Loucy (cell line): ENCODE results near the gene WNT2B.
"Not testable (repeated sequence)": the region's sequence is repeated elsewhere in the genome, so short reads cannot be mapped to it uniquely, and the experiment has no call there.

Source experiments
- H2AFZ ChIP-seq: fragments of 200-600 bp; sonication (generic); 2 replicates; pipeline ENCODE4 v1.6.0; 2016; ENCODE audit warnings: antibody characterized with exemption, mild to moderate bottlenecking, low read length, moderate library complexity
- H3F3A ChIP-seq: fragments of 200-600 bp; 2 replicates; pipeline ENCODE4 v1.6.0; 2016; ENCODE audit warnings: antibody characterized with exemption, low read depth, mild to moderate bottlenecking
- H3K27me3 ChIP-seq: fragments of 200-600 bp; sonication (generic); 2 replicates; pipeline ENCODE4 v1.6.1; 2014; ENCODE audit warnings: low read length, mild to moderate bottlenecking; ENCODE audit not compliant: insufficient read depth, poor library complexity, severe bottlenecking
- H3K36me3 ChIP-seq: fragments of 200-600 bp; sonication (generic); 2 replicates; pipeline ENCODE4 v1.6.1; 2016; ENCODE audit warnings: low read length; ENCODE audit not compliant: insufficient read depth
- H3K4me1 ChIP-seq: fragments of 200-600 bp; sonication (generic); 2 replicates; pipeline ENCODE4 v1.5.1; 2014; ENCODE audit warnings: low read length, mild to moderate bottlenecking; ENCODE audit not compliant: insufficient read depth, poor library complexity, severe bottlenecking
- H3K4me2 ChIP-seq: fragments of 200-600 bp; sonication (generic); 2 replicates; pipeline ENCODE4 v1.6.0; 2014; ENCODE audit warnings: antibody characterized with exemption, low read length, low read depth, mild to moderate bottlenecking; ENCODE audit not compliant: poor library complexity, severe bottlenecking
- H3K4me3 ChIP-seq: fragments of 200-600 bp; sonication (generic); 2 replicates; pipeline ENCODE4 v1.5.1; 2014; ENCODE audit warnings: low read length, mild to moderate bottlenecking, mixed read lengths; ENCODE audit not compliant: poor library complexity, severe bottlenecking
- H3K79me2 ChIP-seq: fragments of 200-600 bp; sonication (generic); 2 replicates; pipeline ENCODE4 v1.6.1; 2014; ENCODE audit warnings: low read length; ENCODE audit not compliant: insufficient read depth
- H3K9ac ChIP-seq: fragments of 200-600 bp; sonication (generic); 2 replicates; pipeline ENCODE4 v1.6.0; 2014; ENCODE audit warnings: mild to moderate bottlenecking, low read depth, low read length, moderate library complexity; ENCODE audit not compliant: poor library complexity, severe bottlenecking
- H3K9me2 ChIP-seq: fragments of 200-600 bp; sonication (generic); replicated peaks from 2 replicates; pipeline ENCODE4 v1.6.1; 2016; ENCODE audit warnings: low read depth, low read length, mixed read lengths
- H3K9me3 ChIP-seq: fragments of 200-600 bp; sonication (generic); 2 replicates; pipeline ENCODE4 v1.6.1; 2014; ENCODE audit warnings: mild to moderate bottlenecking, antibody characterized with exemption, low read length, low read depth; ENCODE audit not compliant: insufficient read depth
- H4K20me1 ChIP-seq: fragments of 200-600 bp; sonication (generic); 2 replicates; pipeline ENCODE4 v1.6.0; 2014; ENCODE audit warnings: antibody characterized with exemption, low read length, mild to moderate bottlenecking; ENCODE audit not compliant: insufficient read depth, poor library complexity, severe bottlenecking
- EZH2phosphoT487 ChIP-seq: fragments of 200-600 bp; IDR thresholded peaks from 2 replicates; pipeline ENCODE4 v1.6.1; 2018; ENCODE audit warnings: antibody characterized with exemption, mild to moderate bottlenecking, moderate library complexity, borderline replicate concordance
- TF ChIP-seq, protein P1 (sequence below): fragments of 200-600 bp; sonication (generic); conservative IDR thresholded peaks from 2 replicates; pipeline ENCODE4 v1.5.1; 2014; ENCODE audit warnings: mild to moderate bottlenecking, antibody characterized with exemption, low read length

The WNT2B gene

DNA sequence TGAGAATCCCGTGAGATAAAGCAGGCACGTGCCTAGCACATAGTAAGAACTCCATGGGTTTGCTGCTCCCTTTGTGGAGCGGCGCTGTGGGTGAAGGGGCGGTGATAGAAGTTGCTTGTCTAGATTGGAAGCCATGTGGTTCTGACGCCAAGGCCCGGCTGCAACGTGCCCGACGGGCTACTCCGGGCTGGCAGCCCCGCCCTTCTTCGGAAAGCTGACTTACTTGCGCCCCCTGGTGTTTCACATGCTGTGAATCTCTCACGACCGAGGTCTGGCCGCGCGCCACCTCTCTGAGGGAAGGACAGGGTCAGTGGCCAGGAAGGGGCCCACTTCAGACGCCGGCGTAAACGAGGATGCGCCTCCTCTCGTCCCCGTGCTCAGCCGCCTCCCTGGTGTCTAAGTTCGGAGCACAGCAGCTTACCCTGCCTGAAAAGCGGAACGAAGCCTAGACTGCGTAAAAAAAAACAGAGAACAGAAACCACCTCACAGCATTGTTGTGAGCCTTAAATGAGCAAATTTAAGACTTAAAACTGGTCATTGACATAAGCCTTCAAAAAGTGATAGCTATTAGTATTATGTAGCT lies 42.6 kb upstream of the WNT2B start:
- Histone ChIP-seq H3K4me3 (peak overlapping the region; percentile 61), H3K9ac (peak overlapping the region; percentile 44)

GRCh38 chr1:112470324-112470723 lies 38.4 kb upstream of the WNT2B start:
- H3K9me2 ChIP-seq, H3F3A ChIP-seq, H3K4me2 ChIP-seq, H3K9me3 ChIP-seq, H4K20me1 ChIP-seq, H2AFZ ChIP-seq, H3K9ac ChIP-seq, H3K36me3 ChIP-seq, H3K4me1 ChIP-seq, H3K4me3 ChIP-seq, H3K79me2 ChIP-seq, H3K27me3 ChIP-seq: not testable (repeated sequence)

More for the DNA sequence above, 42.6 kb upstream of the WNT2B start:
- H3K79me2 ChIP-seq, result no peaks in the 10 kb centered on the region
- H3K36me3 ChIP-seq, result no peaks in the 10 kb centered on the region
- no peak for TF ChIP-seq EZH2phosphoT487
- TF ChIP-seq, protein P1, sequence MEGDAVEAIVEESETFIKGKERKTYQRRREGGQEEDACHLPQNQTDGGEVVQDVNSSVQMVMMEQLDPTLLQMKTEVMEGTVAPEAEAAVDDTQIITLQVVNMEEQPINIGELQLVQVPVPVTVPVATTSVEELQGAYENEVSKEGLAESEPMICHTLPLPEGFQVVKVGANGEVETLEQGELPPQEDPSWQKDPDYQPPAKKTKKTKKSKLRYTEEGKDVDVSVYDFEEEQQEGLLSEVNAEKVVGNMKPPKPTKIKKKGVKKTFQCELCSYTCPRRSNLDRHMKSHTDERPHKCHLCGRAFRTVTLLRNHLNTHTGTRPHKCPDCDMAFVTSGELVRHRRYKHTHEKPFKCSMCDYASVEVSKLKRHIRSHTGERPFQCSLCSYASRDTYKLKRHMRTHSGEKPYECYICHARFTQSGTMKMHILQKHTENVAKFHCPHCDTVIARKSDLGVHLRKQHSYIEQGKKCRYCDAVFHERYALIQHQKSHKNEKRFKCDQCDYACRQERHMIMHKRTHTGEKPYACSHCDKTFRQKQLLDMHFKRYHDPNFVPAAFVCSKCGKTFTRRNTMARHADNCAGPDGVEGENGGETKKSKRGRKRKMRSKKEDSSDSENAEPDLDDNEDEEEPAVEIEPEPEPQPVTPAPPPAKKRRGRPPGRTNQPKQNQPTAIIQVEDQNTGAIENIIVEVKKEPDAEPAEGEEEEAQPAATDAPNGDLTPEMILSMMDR, result peak; percentile 76
- H3K4me1 ChIP-seq, result peaks cover 6% of the 10 kb centered on the region
- no peaks in the 10 kb centered on the region for H3K9me3 ChIP-seq
- H3K9me2 ChIP-seq, result no peaks in the 10 kb centered on the region
- H3F3A ChIP-seq, result no peaks in the 10 kb centered on the region
- H3K4me2 ChIP-seq, result peak overlapping the region; percentile 85
- H3K27me3 ChIP-seq, result no peaks in the 10 kb centered on the region
- H2AFZ ChIP-seq, result peak overlapping the region; percentile 95
- H4K20me1 ChIP-seq, result no peaks in the 10 kb centered on the region

GRCh38 chr1:112470966-112471365 lies 37.8 kb upstream of the WNT2B start:
- TF ChIP-seq EZH2phosphoT487, result no peak
- TF ChIP-seq, protein P1, result no peak
- H3K79me2 ChIP-seq, result no peaks in the 10 kb centered on the region

GRCh38 chr1:112472142-112472541 lies 36.6 kb upstream of the WNT2B start:
- H3K9me3 ChIP-seq, result peaks cover 4% of the 10 kb centered on the region; the same call in 1 of the 2 replicates
- no peak overlapping the region for H3K4me2 ChIP-seq
- no peaks in the 10 kb centered on the region for H3K4me1 ChIP-seq
- no peak overlapping the region for H3K4me3 ChIP-seq
- H3K9ac ChIP-seq, result no peak overlapping the region
- no peaks in the 10 kb centered on the region for H3K27me3 ChIP-seq
- no peaks in the 10 kb centered on the region for H3K79me2 ChIP-seq
- H3F3A ChIP-seq, result no peaks in the 10 kb centered on the region
- H4K20me1 ChIP-seq, result no peaks in the 10 kb centered on the region
- no peaks in the 10 kb centered on the region for H3K36me3 ChIP-seq
- H3K9me2 ChIP-seq, result no peaks in the 10 kb centered on the region
- H2AFZ ChIP-seq, result no peak overlapping the region
- TF ChIP-seq, protein P1, result no peak
- no peak for TF ChIP-seq EZH2phosphoT487

More at GRCh38 chr1:112470966-112471365, 37.8 kb upstream of the WNT2B start:
- H3K27me3 ChIP-seq, result no peaks in the 10 kb centered on the region
- H2AFZ ChIP-seq, result no peak overlapping the region
- H3K36me3 ChIP-seq, result no peaks in the 10 kb centered on the region
- H3K4me1 ChIP-seq, result peaks cover 6% of the 10 kb centered on the region
- no peak overlapping the region for H3K4me2 ChIP-seq
- no peaks in the 10 kb centered on the region for H3F3A ChIP-seq
- no peak overlapping the region for H3K4me3 ChIP-seq
- H3K9ac ChIP-seq, result no peak overlapping the region
- peaks cover 2% of the 10 kb centered on the region; the same call in 1 of the 2 replicates for H3K9me3 ChIP-seq
- no peaks in the 10 kb centered on the region for H4K20me1 ChIP-seq
- no peaks in the 10 kb centered on the region for H3K9me2 ChIP-seq
